AG04450 (cell line): ENCODE results near the gene NDUFC2. TPM values are rescaled to one million over a fixed set of nuclear protein-coding genes. Genes with fewer than 3 reads are reported as not detected.
A peak's percentile ranks its signal among the peaks of the same experiment; 100 is the strongest.

ENCODE experiments used
- CTCF ChIA-PET: fragments of 300-600, 350-600 bp; formaldehyde crosslinking; extraction: SDS; loops from one replicate; lab custom pipeline; 2022; ENCODE audit warnings: antibody characterized with exemption, inconsistent platforms; lab: Charles Lee
- POLR2A ChIA-PET: fragments of 350-600 bp; formaldehyde crosslinking; extraction: SDS; loops from one replicate; lab custom pipeline; 2021; ENCODE audit warnings: antibody characterized with exemption, inconsistent platforms; lab: Yijun Ruan, JAX
- DNase-seq: peaks from one replicate; pipeline ENCODE4 v3.0.0-alpha.2; 2011; ENCODE audit warnings: low read depth, low spot score
- H3K27ac ChIP-seq: one replicate; pipeline ENCODE4 v1.5.1; 2012; ENCODE audit warnings: low read depth, low read length, control low read depth
- H3K27me3 ChIP-seq: one replicate; pipeline ENCODE4 v1.6.0; 2012; ENCODE audit warnings: low read length; ENCODE audit not compliant: control insufficient read depth, insufficient read depth
- H3K4me3 ChIP-seq: 2 replicates; pipeline ENCODE4 v1.5.1; 2011; ENCODE audit warnings: mild to moderate bottlenecking, low read depth, low read length, control low read depth
- H3K9me3 ChIP-seq: 2 replicates; pipeline ENCODE4 v1.5.1; 2012; ENCODE audit warnings: low read length; ENCODE audit not compliant: control insufficient read depth, insufficient read depth
- polyA plus RNA-seq: library from polyadenylated mRNA; depleted of rRNA; stranded (reverse); fragments of >200 nt; gene quantifications from 2 replicates; pipeline ENCODE4 v1.2.3, GENCODE V29; 2011
- TF ChIP-seq, protein P1 (sequence below): IDR thresholded peaks from 2 replicates; pipeline ENCODE4 v1.5.1; 2011; ENCODE audit warnings: low read depth, low read length, control low read depth, inconsistent platforms

NDUFC2 gene
- polyA plus RNA-seq, 1 experiment, result 128 TPM

GRCh38 chr11:78050964-78051831 is 28.5 kb downstream of the NDUFC2 start:
- ChIA-PET CTCF (interaction anchor here (0.6 to 1.4 kb wide), 2 partner anchors 51 to 513 kb away, joined by 3 to 4 read pairs; no protein-coding TSS in a partner anchor), POLR2A (interaction anchor here (0.7 kb wide), 1 partner anchor 12 kb away, joined by 3 read pairs; the partner anchor contains the start of gene THRSP)
- no peak for DNase-seq
- no peaks in the 10 kb centered on the region for H3K9me3 ChIP-seq
- H3K4me3 ChIP-seq, result no peak overlapping the region
- H3K27me3 ChIP-seq, result no peaks in the 10 kb centered on the region
- TF ChIP-seq, protein P1, sequence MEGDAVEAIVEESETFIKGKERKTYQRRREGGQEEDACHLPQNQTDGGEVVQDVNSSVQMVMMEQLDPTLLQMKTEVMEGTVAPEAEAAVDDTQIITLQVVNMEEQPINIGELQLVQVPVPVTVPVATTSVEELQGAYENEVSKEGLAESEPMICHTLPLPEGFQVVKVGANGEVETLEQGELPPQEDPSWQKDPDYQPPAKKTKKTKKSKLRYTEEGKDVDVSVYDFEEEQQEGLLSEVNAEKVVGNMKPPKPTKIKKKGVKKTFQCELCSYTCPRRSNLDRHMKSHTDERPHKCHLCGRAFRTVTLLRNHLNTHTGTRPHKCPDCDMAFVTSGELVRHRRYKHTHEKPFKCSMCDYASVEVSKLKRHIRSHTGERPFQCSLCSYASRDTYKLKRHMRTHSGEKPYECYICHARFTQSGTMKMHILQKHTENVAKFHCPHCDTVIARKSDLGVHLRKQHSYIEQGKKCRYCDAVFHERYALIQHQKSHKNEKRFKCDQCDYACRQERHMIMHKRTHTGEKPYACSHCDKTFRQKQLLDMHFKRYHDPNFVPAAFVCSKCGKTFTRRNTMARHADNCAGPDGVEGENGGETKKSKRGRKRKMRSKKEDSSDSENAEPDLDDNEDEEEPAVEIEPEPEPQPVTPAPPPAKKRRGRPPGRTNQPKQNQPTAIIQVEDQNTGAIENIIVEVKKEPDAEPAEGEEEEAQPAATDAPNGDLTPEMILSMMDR, result no peak
- H3K27ac ChIP-seq, result peak overlapping the region; percentile 94

GRCh38 chr11:78049348-78049747 is 30.3 kb downstream of the NDUFC2 start:
- ChIA-PET CTCF (interaction anchor here (0.7 to 1.0 kb wide), 2 partner anchors 10 to 537 kb away, joined by 3 to 11 read pairs; no protein-coding TSS in a partner anchor), POLR2A (no interaction called here)
- no peaks in the 10 kb centered on the region for H3K27me3 ChIP-seq
- no peak for DNase-seq
- no peaks in the 10 kb centered on the region for H3K9me3 ChIP-seq
- no peak overlapping the region for H3K4me3 ChIP-seq
- H3K27ac ChIP-seq, result no peak overlapping the region
- TF ChIP-seq, protein P1, result no peak

GRCh38 chr11:78048561-78048960 is 31.1 kb downstream of the NDUFC2 start:
- POLR2A ChIA-PET, result interaction anchor here (0.6 kb wide), 1 partner anchor 125 kb away, joined by 3 read pairs; no protein-coding TSS in a partner anchor
- TF ChIP-seq, protein P1, result no peak
- Histone ChIP-seq H3K27me3 (no peaks in the 10 kb centered on the region), H3K9me3 (no peaks in the 10 kb centered on the region), H3K4me3 (no peak overlapping the region), H3K27ac (no peak overlapping the region)
- no peak for DNase-seq
- CTCF ChIA-PET, result interaction anchor here (0.7 to 1.2 kb wide), 3 partner anchors 9 to 536 kb away, joined by 3 to 11 read pairs (median 3); no protein-coding TSS in a partner anchor

DNA sequence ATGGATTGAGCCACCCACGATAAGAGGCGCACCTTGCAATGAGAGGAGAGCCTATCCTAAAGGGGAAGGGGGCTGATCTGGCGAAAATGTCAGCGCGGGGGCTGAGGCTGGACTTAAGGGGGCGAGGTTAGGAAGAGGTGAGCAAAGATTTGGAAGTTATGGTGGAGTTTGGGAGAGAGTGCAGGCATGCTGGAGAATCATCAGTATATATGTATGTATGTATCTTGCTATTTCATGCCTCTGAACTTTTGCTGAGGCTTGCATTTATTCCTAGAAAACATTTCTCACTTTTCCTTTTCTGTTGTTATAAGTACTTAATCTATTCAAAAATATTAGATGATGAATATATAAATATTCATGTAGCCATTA is 33.2 kb downstream of the NDUFC2 start:
- Histone ChIP-seq H3K27ac (no peak overlapping the region), H3K4me3 (no peak overlapping the region), H3K9me3 (no peaks in the 10 kb centered on the region), H3K27me3 (no peaks in the 10 kb centered on the region)
- POLR2A ChIA-PET, result interaction anchor here (0.6 kb wide), 1 partner anchor 1894 kb away, joined by 4 read pairs; no protein-coding TSS in a partner anchor
- TF ChIP-seq, protein P1, result no peak
- no peak for DNase-seq
- CTCF ChIA-PET, result interaction anchor here (0.7 to 2.6 kb wide), 23 partner anchors 8 to 526 kb away, joined by 3 to 28 read pairs (median 5); partner anchors contain the start of gene NDUFC2
